HepG2 (cell line): ENCODE data around the gene DPP3. TPM values are rescaled to one million over a fixed set of nuclear protein-coding genes. Genes with fewer than 3 reads are reported as not detected.
A peak's percentile ranks its signal among the peaks of the same experiment; 100 is the strongest.

Experiments
- ARID2 ChIP-seq: sonication (generic); formaldehyde crosslinking; IDR thresholded peaks from 2 replicates; pipeline ENCODE4 v1.8.1; 2022; ENCODE audit warnings: mild to moderate bottlenecking, missing genetic modification reagents, borderline replicate concordance
- MAZ ChIP-seq, 2 experiments: sonication (generic) in 1 of 2; formaldehyde crosslinking in 1 of 2; IDR thresholded peaks; 2 replicates each; pipeline versions ENCODE4 v1.5.0 to v1.6.1; 2012 to 2020; ENCODE audit warnings: low read depth in 2 of 2, mild to moderate bottlenecking in 2 of 2, borderline replicate concordance in 1 of 2, improper control_type of control experiment in 1 of 2, low read length in 1 of 2, missing genetic modification reagents in 1 of 2, moderate library complexity in 1 of 2
- RBAK ChIP-seq: sonication (generic); formaldehyde crosslinking; IDR thresholded peaks from 2 replicates; pipeline ENCODE4 v1.5.1; 2020; ENCODE audit warnings: mild to moderate bottlenecking, missing genetic modification reagents
- SPEN ChIP-seq: sonication (generic); formaldehyde crosslinking; IDR thresholded peaks from 2 replicates; pipeline ENCODE4 v1.5.1; 2020; ENCODE audit warnings: low read depth, mild to moderate bottlenecking, missing genetic modification reagents
- ZBTB33 ChIP-seq: sonication (generic); formaldehyde crosslinking; IDR thresholded peaks from 2 replicates; pipeline ENCODE4 v1.4.0; 2020; ENCODE audit warnings: missing genetic modification reagents
- ZBTB4 ChIP-seq: sonication (generic); formaldehyde crosslinking; IDR thresholded peaks from 2 replicates; pipeline ENCODE4 v1.4.0; 2020; ENCODE audit warnings: missing genetic modification reagents, mild to moderate bottlenecking, borderline replicate concordance
- ZMYM3 ChIP-seq: sonication (generic); formaldehyde crosslinking; IDR thresholded peaks from 2 replicates; pipeline ENCODE4 v1.5.1; 2020; ENCODE audit warnings: mild to moderate bottlenecking, missing genetic modification reagents
- ZNF263 ChIP-seq: sonication (generic); formaldehyde crosslinking; IDR thresholded peaks from 2 replicates; pipeline ENCODE4 v1.4.0; 2020; ENCODE audit warnings: missing genetic modification reagents
- ZNF318 ChIP-seq: sonication (generic); formaldehyde crosslinking; IDR thresholded peaks from 2 replicates; pipeline ENCODE4 v1.4.0; 2020; ENCODE audit warnings: mild to moderate bottlenecking, missing genetic modification reagents
- ZNF770 ChIP-seq: sonication (generic); formaldehyde crosslinking; IDR thresholded peaks from 2 replicates; pipeline ENCODE4 v1.5.0; 2020; ENCODE audit warnings: mild to moderate bottlenecking, missing genetic modification reagents
- ZSCAN22 ChIP-seq: sonication (generic); formaldehyde crosslinking; IDR thresholded peaks from 2 replicates; pipeline ENCODE4 v1.4.0; 2020; ENCODE audit warnings: mild to moderate bottlenecking, missing genetic modification reagents
- polyA plus RNA-seq, 8 experiments: library from polyadenylated mRNA; depleted of rRNA in 3 of 8; stranded (reverse) in 7 of 8; unstranded in 1 of 8; fragments of >200 nt; fragmentation: Illumina TruSeq in 4 of 8; extraction: Trizol in 4 of 8; gene quantifications; 2 replicates each; pipeline versions ENCODE4 v1.2.1 to v1.2.3, GENCODE V29; 2011 to 2016; ENCODE audit warnings: low read depth in 4 of 8, missing spikeins in 1 of 8, mixed read lengths in 1 of 8; ENCODE audit not compliant: insufficient read depth in 1 of 8
- total RNA-seq, 5 experiments: library from RNA; depleted of rRNA; stranded (reverse); fragments of >200 nt; fragmentation: Illumina TruSeq; extraction: Trizol; gene quantifications; 2 replicates each; pipeline ENCODE4 v1.2.3, GENCODE V29; 2016; ENCODE audit warnings: low read depth in 1 of 5

Gene DPP3
- total and polyA plus RNA-seq, 2 of the 13 experiments (the other 11 are each of a cell fraction or from before 2014, with no cell fraction given), result 38.4 to 59.8 TPM

- TF ChIP-seq ZBTB4 (CRISPR knock-in tag), result no peak
- no peak for TF ChIP-seq RBAK (CRISPR knock-in tag)
- TF ChIP-seq ZMYM3 (CRISPR knock-in tag), result peak; percentile 98
- no peak; the same call in 1 of the 2 replicates for TF ChIP-seq ZBTB33 (CRISPR knock-in tag)
- peak; percentile 84; the same call in 1 of the 2 replicates for TF ChIP-seq ARID2 (CRISPR knock-in tag)
- no peak for TF ChIP-seq ZSCAN22 (CRISPR knock-in tag)
- TF ChIP-seq ZNF263 (CRISPR knock-in tag), result no peak
- peak; percentile 96 for TF ChIP-seq SPEN
- TF ChIP-seq ZNF318 (CRISPR knock-in tag), result no peak
- no peak for TF ChIP-seq ZNF770 (CRISPR knock-in tag)
- no peak for TF ChIP-seq MAZ (IDR thresholded peaks at IDR 0.05; ENCODE audit: borderline replicate concordance, low read depth, low read length)
- peak; percentile 61; the same call in 1 of the 2 replicates for TF ChIP-seq MAZ (CRISPR knock-in tag; IDR thresholded peaks at IDR 0.05; ENCODE audit: low read depth)
Observed at GRCh38 chr11:66480117-66480938, at the start of gene DPP3 (continued).
